ENCODE data around the gene FGF10.

FGF10 gene

DNA sequence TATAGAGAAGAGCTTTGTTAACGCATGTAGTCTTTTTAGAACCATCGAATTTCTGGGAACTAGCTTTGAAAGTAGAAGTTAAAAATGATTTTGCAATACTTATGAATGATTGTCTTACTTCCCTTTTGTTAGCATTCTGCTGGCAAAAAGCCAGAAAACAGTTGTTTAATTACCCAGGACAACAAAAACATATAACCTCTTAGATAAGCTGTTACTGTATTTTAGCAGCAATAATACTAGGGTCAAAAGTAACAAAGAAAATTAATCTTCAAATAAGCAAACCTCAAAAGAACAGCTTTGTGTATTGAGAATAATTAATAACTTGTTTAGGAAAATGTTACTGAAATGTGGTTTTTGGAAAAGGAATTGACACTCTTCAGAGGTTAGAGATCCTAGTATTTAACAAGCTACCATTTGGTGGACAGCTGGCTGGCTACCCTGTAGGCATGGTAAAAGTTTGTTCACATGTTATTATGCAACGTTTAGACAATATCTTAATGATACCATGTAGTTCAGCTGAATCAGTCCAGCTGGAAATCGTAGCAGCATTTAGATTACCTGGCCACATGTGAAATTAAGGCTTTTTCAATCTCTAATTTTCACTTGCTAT, 3.8 kb downstream of the FGF10 start:
- TF ChIP-seq, protein P1, sequence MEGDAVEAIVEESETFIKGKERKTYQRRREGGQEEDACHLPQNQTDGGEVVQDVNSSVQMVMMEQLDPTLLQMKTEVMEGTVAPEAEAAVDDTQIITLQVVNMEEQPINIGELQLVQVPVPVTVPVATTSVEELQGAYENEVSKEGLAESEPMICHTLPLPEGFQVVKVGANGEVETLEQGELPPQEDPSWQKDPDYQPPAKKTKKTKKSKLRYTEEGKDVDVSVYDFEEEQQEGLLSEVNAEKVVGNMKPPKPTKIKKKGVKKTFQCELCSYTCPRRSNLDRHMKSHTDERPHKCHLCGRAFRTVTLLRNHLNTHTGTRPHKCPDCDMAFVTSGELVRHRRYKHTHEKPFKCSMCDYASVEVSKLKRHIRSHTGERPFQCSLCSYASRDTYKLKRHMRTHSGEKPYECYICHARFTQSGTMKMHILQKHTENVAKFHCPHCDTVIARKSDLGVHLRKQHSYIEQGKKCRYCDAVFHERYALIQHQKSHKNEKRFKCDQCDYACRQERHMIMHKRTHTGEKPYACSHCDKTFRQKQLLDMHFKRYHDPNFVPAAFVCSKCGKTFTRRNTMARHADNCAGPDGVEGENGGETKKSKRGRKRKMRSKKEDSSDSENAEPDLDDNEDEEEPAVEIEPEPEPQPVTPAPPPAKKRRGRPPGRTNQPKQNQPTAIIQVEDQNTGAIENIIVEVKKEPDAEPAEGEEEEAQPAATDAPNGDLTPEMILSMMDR (conservative IDR thresholded peaks at IDR 0.05; ENCODE audit: control insufficient read depth, insufficient read depth, low read depth, low read length) = no peak
- H3K4me3 ChIP-seq (ENCODE audit: control insufficient read depth, low read depth, low read length) = no peak overlapping the region
- DNase-seq (ENCODE audit: low read depth) = no peak

DNA sequence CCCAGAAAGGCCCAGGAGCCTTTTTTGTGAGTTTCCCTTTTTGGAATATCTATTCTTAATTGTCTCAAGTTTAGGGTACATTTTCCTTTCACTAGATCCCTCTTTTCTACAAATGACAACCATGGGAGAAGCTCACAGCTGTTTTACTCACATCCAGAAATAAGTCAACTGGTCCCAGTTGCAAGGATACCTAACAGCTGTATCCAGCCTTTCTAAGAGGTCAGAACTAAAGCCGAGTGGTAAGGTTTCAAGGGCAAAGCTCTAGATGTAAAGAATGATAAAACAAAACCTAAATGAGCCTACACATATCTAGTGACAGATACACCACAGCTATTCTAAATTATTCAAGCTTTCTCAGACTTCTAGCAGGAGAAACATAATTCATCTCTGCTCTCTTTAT, 4.4 kb downstream of the FGF10 start:
- TF ChIP-seq, protein P1 (conservative IDR thresholded peaks at IDR 0.05; ENCODE audit: control insufficient read depth, insufficient read depth, low read depth, low read length) = no peak
- DNase-seq (ENCODE audit: low read depth) = no peak
- H3K4me3 ChIP-seq (ENCODE audit: control insufficient read depth, low read depth, low read length) = no peak overlapping the region

DNA sequence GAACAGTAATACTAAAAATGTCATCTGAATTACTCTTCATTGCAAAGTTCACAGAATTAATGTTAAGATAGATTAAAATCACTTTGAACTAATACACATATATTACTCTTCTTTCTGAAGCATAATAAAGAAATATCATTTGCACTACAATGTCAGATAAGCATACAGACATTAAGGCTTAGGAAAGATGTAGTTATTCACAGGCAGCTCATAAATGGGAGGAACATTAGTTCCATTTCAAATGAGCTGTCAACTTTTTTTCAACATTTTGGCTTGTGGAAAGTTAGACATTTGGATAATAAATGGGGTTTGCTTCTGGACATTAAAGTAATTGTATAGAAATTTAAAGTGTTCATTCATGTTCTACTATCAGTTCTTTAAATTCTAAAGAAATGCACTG, 6.3 kb downstream of the FGF10 start:
- TF ChIP-seq, protein P1 (conservative IDR thresholded peaks at IDR 0.05; ENCODE audit: control insufficient read depth, insufficient read depth, low read depth, low read length) = no peak
- DNase-seq (ENCODE audit: low read depth) = no peak
- H3K4me3 ChIP-seq (ENCODE audit: control insufficient read depth, low read depth, low read length) = no peak overlapping the region

DNA sequence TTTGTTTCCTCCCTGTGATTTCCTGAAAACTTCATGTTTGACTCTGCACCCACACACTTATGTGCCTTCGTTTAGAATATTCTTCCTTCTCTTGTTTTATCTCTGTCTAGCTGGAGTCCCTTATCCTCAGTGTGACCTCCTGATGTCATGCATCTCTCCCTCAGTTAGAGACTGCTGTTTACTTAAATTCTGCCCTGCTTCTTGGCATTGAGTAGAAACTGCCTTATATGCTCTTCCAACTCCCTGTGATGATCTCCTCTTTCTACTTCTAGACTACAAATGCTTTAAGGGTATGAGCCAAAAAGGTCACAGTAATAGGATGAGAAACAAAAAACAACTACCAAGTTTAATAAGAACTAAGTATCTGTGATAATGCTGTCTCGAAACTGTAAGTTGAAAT, 12.2 kb downstream of the FGF10 start:
- DNase-seq (ENCODE audit: low read depth) = no peak
- TF ChIP-seq, protein P1 (conservative IDR thresholded peaks at IDR 0.05; ENCODE audit: control insufficient read depth, insufficient read depth, low read depth, low read length) = no peak
- H3K4me3 ChIP-seq (ENCODE audit: control insufficient read depth, low read depth, low read length) = no peak overlapping the region

DNA sequence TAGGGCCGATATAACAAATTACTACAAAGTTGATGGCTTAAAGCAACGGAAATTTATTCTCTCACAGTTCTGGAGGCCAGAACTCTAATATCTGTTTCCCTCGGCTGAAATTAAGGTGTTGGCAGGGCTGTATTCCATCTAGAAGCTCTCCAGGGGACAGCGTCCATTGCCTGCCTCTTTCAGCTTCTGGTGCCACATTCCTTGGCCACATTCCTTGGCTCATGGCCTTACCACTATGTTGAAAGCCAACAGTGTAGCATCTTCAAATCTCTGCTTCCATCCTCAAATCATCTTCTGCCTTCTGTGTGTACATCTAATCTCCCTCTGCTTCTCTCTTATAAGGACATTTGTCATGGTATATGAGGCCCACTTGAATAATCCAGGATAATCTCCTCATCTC, 17.2 kb downstream of the FGF10 start:
- no peak overlapping the region for H3K4me3 ChIP-seq (ENCODE audit: control insufficient read depth, low read depth, low read length)
- TF ChIP-seq, protein P1 (conservative IDR thresholded peaks at IDR 0.05; ENCODE audit: control insufficient read depth, insufficient read depth, low read depth, low read length) = no peak
- no peak for DNase-seq (ENCODE audit: low read depth)

DNA sequence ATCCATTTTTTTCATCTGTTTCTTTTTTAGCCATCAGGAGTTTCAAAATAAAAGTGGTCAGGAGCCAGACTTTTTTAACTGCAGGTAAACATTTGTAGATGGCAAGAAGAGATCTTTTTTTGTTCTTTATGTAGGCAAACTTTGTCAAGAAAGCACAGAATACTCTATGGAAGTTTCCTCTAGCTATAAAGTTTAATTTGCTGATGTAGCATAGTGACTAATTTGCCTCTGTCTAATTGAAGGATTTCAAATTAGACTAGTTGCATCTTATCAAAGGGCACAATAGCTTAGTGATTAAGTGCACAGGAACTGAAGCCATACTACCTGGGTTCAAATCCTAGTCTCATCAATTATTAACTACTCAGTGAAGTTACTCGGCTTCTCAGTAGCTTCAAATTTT, 22.0 kb downstream of the FGF10 start:
- H3K4me3 ChIP-seq (ENCODE audit: control insufficient read depth, low read depth, low read length) = no peak overlapping the region
- TF ChIP-seq, protein P1 (conservative IDR thresholded peaks at IDR 0.05; ENCODE audit: control insufficient read depth, insufficient read depth, low read depth, low read length) = no peak
- no peak for DNase-seq (ENCODE audit: low read depth)

DNA sequence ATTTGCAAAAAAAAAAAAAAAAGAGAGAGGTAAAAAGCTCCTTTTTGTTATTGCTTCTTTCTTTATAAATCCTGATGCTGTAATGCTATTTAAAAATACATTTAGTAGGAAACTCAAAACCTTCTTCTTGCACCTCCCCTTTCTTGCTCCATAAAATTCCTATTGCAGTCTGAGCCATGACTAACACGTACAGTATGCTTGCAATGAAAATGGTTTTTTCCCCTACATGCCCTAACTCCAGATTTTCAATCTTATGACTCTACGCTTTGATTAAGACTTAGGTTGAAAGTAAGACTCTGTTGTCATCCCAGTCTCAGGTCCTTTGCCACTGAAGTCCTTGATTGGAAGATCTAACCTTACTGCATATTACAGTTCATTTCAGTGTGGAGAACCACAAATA, 23.9 kb downstream of the FGF10 start:
- H3K4me3 ChIP-seq (ENCODE audit: control insufficient read depth, low read depth, low read length) = no peak overlapping the region
- DNase-seq (ENCODE audit: low read depth) = peak; percentile 78
- TF ChIP-seq, protein P1 (conservative IDR thresholded peaks at IDR 0.05; ENCODE audit: control insufficient read depth, insufficient read depth, low read depth, low read length) = no peak

All from fibroblast of mammary gland (primary cell).